ENCODE data around the gene CUX1. TPM values are rescaled to one million over a fixed set of nuclear protein-coding genes. Genes with fewer than 3 reads are reported as not detected.
A peak's percentile ranks its signal among the peaks of the same experiment; 100 is the strongest.

The CUX1 gene
- total RNA-seq, 4 donors from 2014 or later, result 52.5 to 93.6 (median 63.7) TPM

DNA sequence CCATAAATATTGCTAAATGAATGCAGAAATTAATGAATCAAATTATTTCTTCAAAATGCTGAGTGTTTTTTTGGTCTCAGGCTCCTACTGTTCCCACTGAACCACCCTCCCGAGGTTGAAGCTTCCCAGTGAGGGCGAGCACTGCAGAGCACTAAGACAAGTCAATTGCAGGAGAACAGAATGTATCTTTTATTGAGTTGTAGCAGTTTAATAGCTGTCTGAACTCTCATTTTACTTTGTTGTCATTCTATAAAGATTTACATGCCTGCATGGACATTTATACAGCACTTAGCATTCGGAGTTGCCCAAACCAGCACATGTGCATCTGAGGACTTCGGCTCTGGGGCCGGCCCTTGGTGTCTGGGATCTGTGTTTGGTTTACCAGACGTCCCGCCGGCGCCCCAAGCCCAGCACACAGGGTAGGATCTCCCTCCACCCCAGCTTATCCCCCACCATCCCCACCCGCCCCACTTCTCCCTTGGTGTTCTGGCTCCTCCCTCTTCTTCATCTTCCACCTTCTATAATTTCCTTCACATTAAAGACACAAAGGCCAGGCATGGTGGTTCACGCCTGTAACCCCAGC, 258.2 kb downstream of the CUX1 start:
- Histone ChIP-seq H3K27ac (no peak overlapping the region), H3K4me1 (no peaks in the 10 kb centered on the region), H3K9me3 (no peaks in the 10 kb centered on the region), H3K4me3 (no peak overlapping the region), H3K36me3 (peaks cover 23% of the 10 kb centered on the region), H3K27me3 (no peaks in the 10 kb centered on the region)
- TF ChIP-seq POLR2AphosphoS5 (IDR thresholded peaks at IDR 0.05) (no peak), EP300 (IDR thresholded peaks at IDR 0.05) (no peak), POLR2A (IDR thresholded peaks at IDR 0.05) (no peak), CTCF (IDR thresholded peaks at IDR 0.05) (no peak)
- WGBS, result 96% methylated on average over 11 of the region's 11 CpGs
- DNase-seq (ENCODE audit: low spot score in 2 of 2), result no peak

DNA sequence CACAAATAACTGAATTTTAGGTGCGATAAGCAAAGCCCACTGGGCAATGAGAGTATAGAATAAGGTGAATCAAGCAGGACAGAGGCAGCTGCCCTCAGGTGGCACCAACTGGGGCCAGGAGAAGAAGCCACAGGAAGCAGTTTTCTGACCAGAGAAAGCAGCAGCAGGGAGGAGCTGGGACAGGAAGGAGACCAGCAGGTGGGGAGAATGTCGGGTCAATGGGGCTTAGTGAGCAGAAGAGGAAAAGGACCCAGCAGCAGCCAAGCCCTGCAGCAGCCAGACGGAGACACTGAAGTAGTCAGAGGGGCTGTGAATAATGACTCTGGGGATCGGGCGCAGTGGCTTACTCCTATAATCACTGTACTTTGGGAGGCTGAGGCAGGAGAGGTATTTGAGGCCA, 259.7 kb downstream of the CUX1 start:
- Histone ChIP-seq H3K27ac (no peak overlapping the region), H3K36me3 (peaks cover 18% of the 10 kb centered on the region), H3K27me3 (no peaks in the 10 kb centered on the region), H3K4me3 (no peak overlapping the region), H3K4me1 (no peaks in the 10 kb centered on the region), H3K9me3 (no peaks in the 10 kb centered on the region)
- no peak for TF ChIP-seq POLR2A (IDR thresholded peaks at IDR 0.05)
- TF ChIP-seq POLR2AphosphoS5 (IDR thresholded peaks at IDR 0.05), result no peak
- no peak for TF ChIP-seq CTCF (IDR thresholded peaks at IDR 0.05)
- TF ChIP-seq EP300 (IDR thresholded peaks at IDR 0.05), result no peak
- peak in 1 of 2 donors; percentile 32 for DNase-seq (ENCODE audit: low spot score in 2 of 2)
- WGBS, result 89% methylated on average over 5 of the region's 5 CpGs

- 87% methylated on average over 24 of the region's 24 CpGs for WGBS
These were observed 262.0 kb downstream of the CUX1 start for GRCh38 chr7:102079140-102080018.

DNA sequence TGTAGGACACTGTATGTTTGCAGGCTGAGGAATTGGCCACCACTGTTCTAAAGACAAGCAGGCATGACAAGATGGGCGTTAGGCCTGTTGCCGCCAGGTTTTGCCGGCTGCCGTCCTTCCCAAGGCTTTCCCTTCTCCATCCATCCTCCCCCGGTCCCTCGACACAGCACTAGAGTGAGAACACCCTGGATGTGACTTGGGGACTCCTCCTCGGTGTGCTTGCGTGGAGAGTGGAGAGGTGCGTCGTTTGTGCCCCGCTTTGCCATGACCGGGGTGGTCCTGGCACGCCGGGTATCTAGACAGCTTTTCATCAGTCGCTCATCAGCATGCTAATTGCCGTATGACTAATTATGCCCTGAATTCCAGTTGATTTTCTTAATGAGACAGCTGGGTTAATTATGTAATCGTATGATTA, 262.6 kb downstream of the CUX1 start:
- Histone ChIP-seq H3K27me3 (no peaks in the 10 kb centered on the region), H3K4me3 (no peak overlapping the region), H3K27ac (no peak overlapping the region), H3K36me3 (peaks cover 17% of the 10 kb centered on the region), H3K4me1 (no peaks in the 10 kb centered on the region), H3K9me3 (no peaks in the 10 kb centered on the region)
- TF ChIP-seq POLR2A (IDR thresholded peaks at IDR 0.05) (no peak), POLR2AphosphoS5 (IDR thresholded peaks at IDR 0.05) (no peak), EP300 (IDR thresholded peaks at IDR 0.05) (no peak)
- 85% methylated on average over 12 of the region's 17 CpGs for WGBS
- DNase-seq (ENCODE audit: low spot score in 2 of 2), result peak in 1 of 2 donors; percentile 18

More at GRCh38 chr7:102079140-102080018, 262.0 kb downstream of the CUX1 start:
- Histone ChIP-seq H3K9me3 (no peaks in the 10 kb centered on the region), H3K4me1 (no peaks in the 10 kb centered on the region), H3K4me3 (no peak overlapping the region), H3K27me3 (no peaks in the 10 kb centered on the region), H3K27ac (no peak overlapping the region), H3K36me3 (peaks cover 20% of the 10 kb centered on the region)
- DNase-seq (ENCODE audit: low spot score in 2 of 2), result peak in 1 of 2 donors; percentile 12
- no peak for TF ChIP-seq CTCF (IDR thresholded peaks at IDR 0.05)
- TF ChIP-seq POLR2A (IDR thresholded peaks at IDR 0.05), result no peak
- no peak for TF ChIP-seq POLR2AphosphoS5 (IDR thresholded peaks at IDR 0.05)
- no peak for TF ChIP-seq EP300 (IDR thresholded peaks at IDR 0.05)

DNA sequence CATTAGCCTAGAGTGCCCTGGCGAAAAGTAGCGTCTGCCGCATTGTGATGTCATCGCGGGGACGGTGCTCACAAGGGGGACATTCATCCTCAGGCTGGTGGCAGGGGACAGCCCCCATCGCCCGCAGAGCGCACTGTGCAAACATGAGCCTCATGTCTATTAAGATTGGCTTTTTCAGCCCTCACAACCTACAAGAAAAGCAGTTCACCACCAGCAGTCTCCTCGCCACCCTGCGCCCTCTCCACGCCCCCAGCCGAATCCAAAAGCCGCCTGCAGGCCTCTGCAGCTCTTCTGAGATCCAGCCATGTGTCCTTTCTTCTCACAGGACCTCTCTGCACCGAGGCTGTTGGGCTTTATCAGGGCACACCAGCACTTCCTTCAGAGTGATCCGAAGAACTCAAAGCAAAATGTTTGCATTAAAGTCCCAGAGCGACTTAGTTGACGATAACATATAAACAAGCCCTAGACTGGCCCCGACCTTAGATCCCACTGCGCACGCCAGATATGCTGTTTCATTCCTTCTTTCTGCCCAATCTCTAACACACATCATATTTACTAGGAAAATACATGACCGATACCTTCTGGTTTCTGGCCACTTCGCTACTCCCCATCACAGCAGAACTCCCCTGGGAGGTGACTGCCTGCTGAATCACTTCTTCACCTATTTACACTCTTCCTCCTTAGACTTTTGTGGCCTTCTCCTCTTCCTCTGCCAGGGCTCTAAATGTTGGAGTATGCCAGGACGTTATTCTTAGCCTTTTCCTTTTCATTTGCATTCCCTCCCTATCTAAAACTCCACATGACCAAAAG, 263.2 kb downstream of the CUX1 start:
- H3K4me3 ChIP-seq, result no peak overlapping the region
- no peaks in the 10 kb centered on the region for H3K9me3 ChIP-seq
- 86% methylated on average over 24 of the region's 24 CpGs for WGBS
- no peaks in the 10 kb centered on the region for H3K4me1 ChIP-seq
- DNase-seq (ENCODE audit: low spot score in 2 of 2), result peak in 1 of 2 donors; percentile 31
- peaks cover 17% of the 10 kb centered on the region for H3K36me3 ChIP-seq
- H3K27me3 ChIP-seq, result no peaks in the 10 kb centered on the region
- no peak for TF ChIP-seq CTCF (IDR thresholded peaks at IDR 0.05)
- TF ChIP-seq EP300 (IDR thresholded peaks at IDR 0.05), result no peak
- TF ChIP-seq POLR2AphosphoS5 (IDR thresholded peaks at IDR 0.05), result no peak
- no peak for TF ChIP-seq POLR2A (IDR thresholded peaks at IDR 0.05)
- H3K27ac ChIP-seq, result no peak overlapping the region

All from suprapubic skin (tissue), 4 donors.